Uterus (tissue), 4 donors: ENCODE results near the gene NEU4. TPM values are rescaled to one million over a fixed set of nuclear protein-coding genes. Genes with fewer than 3 reads are reported as not detected.
"Not testable (repeated sequence)": the region's sequence is repeated elsewhere in the genome, so short reads cannot be mapped to it uniquely, and the experiment has no call there.

Source experiments
- DNase-seq, 2 donors: peaks; one replicate each; pipeline ENCODE4 v3.0.0-alpha.2; 2019 to 2020
- H3K27ac ChIP-seq, 2 donors: fragments of 200-600 bp; sonication (generic); 1 replicate in 1 of 2; 2 replicates in 1 of 2; pipeline ENCODE4 v1.5.1; 2016 to 2018
- H3K27me3 ChIP-seq, 2 donors: fragments of 200-600 bp; sonication (generic); one replicate each; pipeline ENCODE4 v1.5.1; 2018 to 2019; ENCODE audit warnings: control low read depth in 1 of 2
- H3K36me3 ChIP-seq, 2 donors: fragments of 200-600 bp; sonication (generic); one replicate each; pipeline ENCODE4 v1.5.1; 2019; ENCODE audit warnings: control low read depth in 1 of 2
- H3K4me1 ChIP-seq, 2 donors: fragments of 200-600 bp; sonication (generic); one replicate each; pipeline ENCODE4 v1.5.1; 2018 to 2019; ENCODE audit warnings: control low read depth in 1 of 2
- H3K4me3 ChIP-seq, 2 donors: fragments of 200-600 bp; sonication (generic); 1 replicate in 1 of 2; 2 replicates in 1 of 2; pipeline ENCODE4 v1.5.1; 2018 to 2019; ENCODE audit warnings: mild to moderate bottlenecking in 1 of 2
- H3K9me3 ChIP-seq, 2 donors: fragments of 200-600 bp; sonication (generic); one replicate each; pipeline ENCODE4 v1.5.1; 2019; ENCODE audit warnings: control low read depth in 1 of 2
- POLR2A ChIP-seq, 2 donors: fragments of 450-650 bp; IDR thresholded peaks; one replicate each; pipeline ENCODE4 v1.6.1; 2016; ENCODE audit warnings: antibody characterized with exemption in 2 of 2, mild to moderate bottlenecking in 1 of 2, moderate library complexity in 1 of 2
- intact Hi-C: fragments of 100-400 bp; cut with DNase I; formaldehyde crosslinking; loops from one replicate; pipeline ENCODE4 v1.15.1; 2023; ENCODE audit warnings: low total_unique reads
- total RNA-seq, 4 donors: library from RNA; depleted of rRNA in 3 of 4; stranded (reverse); fragments of >200 nt in 3 of 4; gene quantifications; one replicate each; pipeline versions ENCODE4 v1.1.0 to v1.2.4, GENCODE V29; 2014 to 2023
- TF ChIP-seq, protein P1 (sequence below), 4 experiments: fragments of 200-600 bp in 2 of 4; fragments of 450-650 bp in 2 of 4; sonication (generic) in 2 of 4; IDR thresholded peaks; one replicate each; pipeline ENCODE4 v1.5.1; 2016 to 2019; ENCODE audit warnings: antibody characterized with exemption in 4 of 4, mild to moderate bottlenecking in 2 of 4, moderate library complexity in 1 of 4
- donor health status: DM: yes; HTN: yes; CAD: no.

NEU4 gene
- total RNA-seq, 4 donors from 2014 or later, result 0.21 to 0.29 TPM; not detected in 2

GRCh38 chr2:241814643-241815476, 5.9 kb downstream of the NEU4 start:
- no peaks in the 10 kb centered on the region for H3K36me3 ChIP-seq
- intact Hi-C loops, result no loop called here
- no peaks in the 10 kb centered on the region for H3K27me3 ChIP-seq
- no peak overlapping the region for H3K4me3 ChIP-seq
- H3K9me3 ChIP-seq, result no peaks in the 10 kb centered on the region
- no peak for DNase-seq
- TF ChIP-seq POLR2A (IDR thresholded peaks at IDR 0.05), result no peak
- TF ChIP-seq, protein P1, sequence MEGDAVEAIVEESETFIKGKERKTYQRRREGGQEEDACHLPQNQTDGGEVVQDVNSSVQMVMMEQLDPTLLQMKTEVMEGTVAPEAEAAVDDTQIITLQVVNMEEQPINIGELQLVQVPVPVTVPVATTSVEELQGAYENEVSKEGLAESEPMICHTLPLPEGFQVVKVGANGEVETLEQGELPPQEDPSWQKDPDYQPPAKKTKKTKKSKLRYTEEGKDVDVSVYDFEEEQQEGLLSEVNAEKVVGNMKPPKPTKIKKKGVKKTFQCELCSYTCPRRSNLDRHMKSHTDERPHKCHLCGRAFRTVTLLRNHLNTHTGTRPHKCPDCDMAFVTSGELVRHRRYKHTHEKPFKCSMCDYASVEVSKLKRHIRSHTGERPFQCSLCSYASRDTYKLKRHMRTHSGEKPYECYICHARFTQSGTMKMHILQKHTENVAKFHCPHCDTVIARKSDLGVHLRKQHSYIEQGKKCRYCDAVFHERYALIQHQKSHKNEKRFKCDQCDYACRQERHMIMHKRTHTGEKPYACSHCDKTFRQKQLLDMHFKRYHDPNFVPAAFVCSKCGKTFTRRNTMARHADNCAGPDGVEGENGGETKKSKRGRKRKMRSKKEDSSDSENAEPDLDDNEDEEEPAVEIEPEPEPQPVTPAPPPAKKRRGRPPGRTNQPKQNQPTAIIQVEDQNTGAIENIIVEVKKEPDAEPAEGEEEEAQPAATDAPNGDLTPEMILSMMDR (IDR thresholded peaks at IDR 0.05), result no peak
- H3K27ac ChIP-seq, result no peak overlapping the region
- H3K4me1 ChIP-seq, result no peaks in the 10 kb centered on the region

GRCh38 chr2:241815477-241816430, 6.8 kb downstream of the NEU4 start:
- no peak for DNase-seq
- H3K4me1 ChIP-seq, result no peaks in the 10 kb centered on the region
- H3K27ac ChIP-seq, result no peak overlapping the region
- no peak overlapping the region for H3K4me3 ChIP-seq
- H3K27me3 ChIP-seq, result no peaks in the 10 kb centered on the region
- no peaks in the 10 kb centered on the region for H3K9me3 ChIP-seq
- intact Hi-C loops, result no loop called here
- TF ChIP-seq, protein P1 (IDR thresholded peaks at IDR 0.05), result no peak
- TF ChIP-seq POLR2A (IDR thresholded peaks at IDR 0.05), result no peak
- H3K36me3 ChIP-seq, result no peaks in the 10 kb centered on the region

DNA sequence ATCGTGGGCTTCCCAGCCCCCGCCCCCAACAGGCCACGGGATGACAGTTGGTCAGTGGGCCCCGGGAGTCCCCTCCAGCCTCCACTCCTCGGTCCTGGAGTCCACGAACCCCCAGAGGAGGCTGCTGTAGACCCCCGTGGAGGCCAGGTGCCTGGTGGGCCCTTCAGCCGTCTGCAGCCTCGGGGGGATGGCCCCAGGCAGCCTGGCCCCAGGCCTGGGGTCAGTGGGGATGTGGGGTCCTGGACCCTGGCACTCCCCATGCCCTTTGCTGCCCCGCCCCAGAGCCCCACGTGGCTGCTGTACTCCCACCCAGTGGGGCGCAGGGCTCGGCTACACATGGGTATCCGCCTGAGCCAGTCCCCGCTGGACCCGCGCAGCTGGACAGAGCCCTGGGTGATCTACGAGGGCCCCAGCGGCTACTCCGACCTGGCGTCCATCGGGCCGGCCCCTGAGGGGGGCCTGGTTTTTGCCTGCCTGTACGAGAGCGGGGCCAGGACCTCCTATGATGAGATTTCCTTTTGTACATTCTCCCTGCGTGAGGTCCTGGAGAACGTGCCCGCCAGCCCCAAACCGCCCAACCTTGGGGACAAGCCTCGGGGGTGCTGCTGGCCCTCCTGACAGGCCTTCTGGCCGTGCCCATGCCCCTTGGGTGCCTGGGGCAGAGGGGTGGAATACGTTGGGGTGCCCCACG, 7.6 kb downstream of the NEU4 start:
- H3K4me3 ChIP-seq, result no peak overlapping the region
- H3K36me3 ChIP-seq, result no peaks in the 10 kb centered on the region
- intact Hi-C loops, result no loop called here
- TF ChIP-seq, protein P1 (IDR thresholded peaks at IDR 0.05), result no peak
- no peak for TF ChIP-seq POLR2A (IDR thresholded peaks at IDR 0.05)
- no peak for DNase-seq
- H3K27me3 ChIP-seq, result no peaks in the 10 kb centered on the region
- no peak overlapping the region for H3K27ac ChIP-seq
- no peaks in the 10 kb centered on the region for H3K9me3 ChIP-seq
- H3K4me1 ChIP-seq, result no peaks in the 10 kb centered on the region

DNA sequence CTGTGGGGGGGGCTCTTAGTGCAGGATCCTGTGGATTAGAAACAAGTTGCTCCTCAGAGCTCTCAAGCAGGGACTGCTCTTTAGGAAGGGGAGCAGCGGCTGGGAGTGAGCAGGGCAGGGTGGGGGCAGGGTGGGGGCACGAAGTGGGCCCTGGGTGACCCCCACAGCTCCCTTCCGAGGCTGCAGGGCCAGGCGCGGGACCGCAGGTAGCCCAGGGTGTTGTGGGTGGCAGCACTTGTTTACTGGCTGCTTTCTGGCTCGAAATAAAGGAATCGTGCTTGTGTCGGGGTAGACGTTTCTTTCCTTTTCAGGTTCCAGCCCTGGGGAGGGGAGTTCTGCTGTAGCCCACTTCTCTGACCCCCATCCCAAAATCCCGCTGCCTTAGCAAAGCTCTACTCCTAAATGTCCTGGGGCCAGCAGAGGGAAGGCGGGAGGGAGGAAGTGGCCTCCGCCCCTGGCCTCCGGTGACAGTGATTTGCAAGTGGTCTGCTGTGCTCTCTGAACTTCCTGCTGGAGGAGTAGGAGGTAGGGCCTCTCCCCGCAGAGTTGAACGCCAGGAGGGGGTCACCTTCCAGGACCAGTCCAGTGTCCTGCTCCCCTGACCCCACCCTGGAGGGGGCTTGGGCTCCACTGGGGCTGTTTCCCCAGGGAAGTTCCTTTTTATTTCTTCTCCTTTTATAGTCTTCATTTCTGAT, 8.3 kb downstream of the NEU4 start:
- Histone ChIP-seq H3K27ac (no peak overlapping the region), H3K4me3 (no peak overlapping the region), H3K9me3 (no peaks in the 10 kb centered on the region), H3K27me3 (no peaks in the 10 kb centered on the region), H3K36me3 (no peaks in the 10 kb centered on the region), H3K4me1 (no peaks in the 10 kb centered on the region)
- DNase-seq, result no peak
- no peak for TF ChIP-seq POLR2A (IDR thresholded peaks at IDR 0.05)
- TF ChIP-seq, protein P1 (IDR thresholded peaks at IDR 0.05), result no peak
- intact Hi-C loops, result no loop called here

DNA sequence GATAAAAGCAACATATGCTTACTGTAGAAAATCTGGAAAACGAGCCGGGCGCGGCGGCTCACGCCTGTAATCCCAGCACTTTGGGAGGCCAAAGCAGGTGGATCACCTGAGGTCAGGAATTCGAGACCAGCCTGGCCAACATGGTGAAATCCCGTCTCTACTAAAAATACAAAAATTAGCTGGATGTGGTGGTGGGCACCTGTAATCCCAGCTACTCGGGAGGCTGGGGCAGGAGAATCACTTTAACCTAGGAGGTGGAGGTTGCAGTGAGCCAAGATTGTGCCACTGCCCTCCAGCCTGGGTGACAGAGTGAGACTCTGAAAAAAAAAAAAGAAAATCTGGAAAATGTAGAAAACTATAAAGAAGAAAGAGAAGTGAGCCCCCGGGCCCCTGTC, 8.8 kb downstream of the NEU4 start:
- intact Hi-C loops, H3K27me3 ChIP-seq: not testable (repeated sequence)

More for the DNA sequence above, 8.8 kb downstream of the NEU4 start:
- not testable (repeated sequence) for H3K4me1 ChIP-seq, H3K4me3 ChIP-seq, DNase-seq, H3K27ac ChIP-seq, H3K9me3 ChIP-seq, H3K36me3 ChIP-seq
